ENCODE results near the gene PLEKHB1.

PLEKHB1 gene

GRCh38 chr11:73710964-73711363, 64.6 kb downstream of the PLEKHB1 start:
- H3K36me3 ChIP-seq (ENCODE audit: insufficient read depth), result no peaks in the 10 kb centered on the region
- no peak overlapping the region for H3K4me3 ChIP-seq (IDR thresholded peaks at IDR 0.05; ENCODE audit: insufficient read depth, low read depth, low read length)
- no peaks in the 10 kb centered on the region for H3K4me1 ChIP-seq (ENCODE audit: low read depth, poor library complexity, severe bottlenecking)
- H3K27me3 ChIP-seq (ENCODE audit: insufficient read depth, low read depth), result no peaks in the 10 kb centered on the region
- H3K9ac ChIP-seq, result no peak overlapping the region
- no peak for TF ChIP-seq CTCF (conservative IDR thresholded peaks at IDR 0.05; ENCODE audit: low read depth, low read length)
- H4K20me1 ChIP-seq (ENCODE audit: insufficient read depth), result no peaks in the 10 kb centered on the region
- H2AFZ ChIP-seq (ENCODE audit: low read depth), result no peak overlapping the region
- H3K4me2 ChIP-seq, result no peak overlapping the region
- H3K27ac ChIP-seq, result no peak overlapping the region
- H3K79me2 ChIP-seq (ENCODE audit: insufficient read depth, low read depth), result no peaks in the 10 kb centered on the region

Measured in KMS-11 (cell line).